Lower leg skin (tissue), 4 donors: Measurements from ENCODE around the gene LYRM4. TPM values are rescaled to one million over a fixed set of nuclear protein-coding genes. Genes with fewer than 3 reads are reported as not detected.

Experiments
- DNase-seq, 2 donors: peaks; one replicate each; pipeline ENCODE4 v3.0.0-alpha.2; 2019; ENCODE audit warnings: low spot score in 2 of 2
- H3K4me3 ChIP-seq: fragments of 200-600 bp; sonication (generic); 2 replicates; pipeline ENCODE4 v1.5.1; 2017; ENCODE audit warnings: mild to moderate bottlenecking, low read depth; ENCODE audit not compliant: poor library complexity, severe bottlenecking
- POLR2A ChIP-seq, 2 donors: fragments of 450-650 bp; IDR thresholded peaks; one replicate each; pipeline ENCODE4 v1.6.1; 2016 to 2017; ENCODE audit warnings: antibody characterized with exemption in 2 of 2, mild to moderate bottlenecking in 1 of 2, moderate library complexity in 1 of 2
- WGBS, 2 donors: methylation state at CpG; one replicate each; pipeline ENCODE4 v1.1.5; 2018; 5-methylcytosine and 5-hydroxymethylcytosine counted together
- intact Hi-C: fragments of 100-400 bp; cut with DNase I; formaldehyde crosslinking; loops from one replicate; pipeline ENCODE4 v1.15.0; 2023; ENCODE audit warnings: low total_unique reads
- total RNA-seq, 4 donors: library from RNA; depleted of rRNA; stranded (reverse); fragments of >200 nt; gene quantifications; one replicate each; pipeline ENCODE4 v1.1.0, GENCODE V29; 2016
- TF ChIP-seq, protein P1 (sequence below), 3 donors: fragments of 450-650 bp; IDR thresholded peaks; one replicate each; pipeline ENCODE4 v1.5.1; 2016; ENCODE audit warnings: antibody characterized with exemption in 3 of 3, mild to moderate bottlenecking in 3 of 3, moderate library complexity in 2 of 3

Gene LYRM4
- total RNA-seq, 4 donors from 2014 or later, result 14.4 to 20.8 (median 20.4) TPM

DNA sequence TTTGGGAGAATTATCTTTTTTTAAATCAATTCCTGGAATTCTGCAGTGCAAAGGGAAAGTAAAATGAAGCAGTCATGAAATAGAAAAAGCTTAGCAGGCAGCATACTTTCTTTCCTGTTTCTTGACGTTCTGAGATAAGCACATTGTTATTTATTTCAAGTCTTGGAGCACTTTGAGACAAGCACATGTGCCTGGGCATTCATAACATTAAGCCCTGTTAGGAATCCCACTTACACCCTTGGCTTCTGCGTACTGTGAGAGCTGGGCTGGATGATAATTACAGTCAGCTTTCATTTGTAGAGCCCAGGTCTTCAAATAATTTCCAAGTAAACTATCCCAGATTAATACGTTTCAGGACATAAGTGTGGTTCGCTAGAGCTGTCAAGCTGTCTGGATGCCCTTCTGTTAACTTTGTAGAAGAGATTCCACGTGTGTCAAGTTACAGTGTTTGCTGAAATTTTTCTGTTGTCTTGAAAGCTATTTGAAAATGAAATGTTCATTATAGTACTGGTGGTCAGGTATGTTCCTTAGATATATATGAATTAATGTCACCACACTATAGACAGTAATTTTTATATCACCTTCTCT lies 9.4 kb upstream of the LYRM4 start:
- TF ChIP-seq, protein P1, sequence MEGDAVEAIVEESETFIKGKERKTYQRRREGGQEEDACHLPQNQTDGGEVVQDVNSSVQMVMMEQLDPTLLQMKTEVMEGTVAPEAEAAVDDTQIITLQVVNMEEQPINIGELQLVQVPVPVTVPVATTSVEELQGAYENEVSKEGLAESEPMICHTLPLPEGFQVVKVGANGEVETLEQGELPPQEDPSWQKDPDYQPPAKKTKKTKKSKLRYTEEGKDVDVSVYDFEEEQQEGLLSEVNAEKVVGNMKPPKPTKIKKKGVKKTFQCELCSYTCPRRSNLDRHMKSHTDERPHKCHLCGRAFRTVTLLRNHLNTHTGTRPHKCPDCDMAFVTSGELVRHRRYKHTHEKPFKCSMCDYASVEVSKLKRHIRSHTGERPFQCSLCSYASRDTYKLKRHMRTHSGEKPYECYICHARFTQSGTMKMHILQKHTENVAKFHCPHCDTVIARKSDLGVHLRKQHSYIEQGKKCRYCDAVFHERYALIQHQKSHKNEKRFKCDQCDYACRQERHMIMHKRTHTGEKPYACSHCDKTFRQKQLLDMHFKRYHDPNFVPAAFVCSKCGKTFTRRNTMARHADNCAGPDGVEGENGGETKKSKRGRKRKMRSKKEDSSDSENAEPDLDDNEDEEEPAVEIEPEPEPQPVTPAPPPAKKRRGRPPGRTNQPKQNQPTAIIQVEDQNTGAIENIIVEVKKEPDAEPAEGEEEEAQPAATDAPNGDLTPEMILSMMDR (IDR thresholded peaks at IDR 0.05), result no peak
- no peak for TF ChIP-seq POLR2A (IDR thresholded peaks at IDR 0.05)
- 68 to 69% methylated on average over 5 of the region's 5 CpGs for WGBS, 2 donors
- H3K4me3 ChIP-seq, result no peak overlapping the region
- intact Hi-C loops, result no loop called here
- DNase-seq, result no peak

GRCh38 chr6:5266423-5266822 lies 5.7 kb upstream of the LYRM4 start:
- no peak for DNase-seq
- 95 to 96% methylated on average over 2 of the region's 2 CpGs for WGBS, 2 donors
- TF ChIP-seq, protein P1 (IDR thresholded peaks at IDR 0.05), result no peak
- TF ChIP-seq POLR2A (IDR thresholded peaks at IDR 0.05), result no peak
- H3K4me3 ChIP-seq, result no peak overlapping the region
- intact Hi-C loops, result no loop called here

GRCh38 chr6:5261545-5262109 lies 877 bp upstream of the LYRM4 start:
- WGBS, 2 donors, result 0% methylated on average over 17 to 18 of the region's 19 CpGs
- peak overlapping the region; percentile 83 for H3K4me3 ChIP-seq
- intact Hi-C loops, result no loop called here
- DNase-seq, result no peak
- TF ChIP-seq POLR2A (IDR thresholded peaks at IDR 0.05), result no peak
- TF ChIP-seq, protein P1 (IDR thresholded peaks at IDR 0.05), result no peak

- intact Hi-C loops, result no loop called here
- TF ChIP-seq, protein P1 (IDR thresholded peaks at IDR 0.05), result no peak
- TF ChIP-seq POLR2A (IDR thresholded peaks at IDR 0.05), result no peak
- peak; percentile 23 to 89 for DNase-seq
- peak overlapping the region; percentile 83 for H3K4me3 ChIP-seq
- 2 to 5% methylated on average over 12 to 22 of the region's 22 CpGs for WGBS, 2 donors
Observed at GRCh38 chr6:5260111-5260620, 584 bp downstream of the LYRM4 start.

- intact Hi-C loops, result no loop called here
- TF ChIP-seq POLR2A (IDR thresholded peaks at IDR 0.05), result no peak
- TF ChIP-seq, protein P1 (IDR thresholded peaks at IDR 0.05), result no peak
- DNase-seq, result no peak
- H3K4me3 ChIP-seq, result no peak overlapping the region
- WGBS, 2 donors, result 71 to 74% methylated on average over 3 of the region's 3 CpGs
Observed at GRCh38 chr6:5259428-5259827, 1.3 kb downstream of the LYRM4 start.
